BLaER1 treated with 17β-estradiol and CSF1 and Interleukin-3, amounts not matched to agents 10 nM and 100 nM (cell line): ENCODE data around the gene MLKL.

Experiments used
- H3K27ac ChIP-seq, 11 experiments: shearing (Covaris generic); formaldehyde crosslinking; 2 replicates each; pipeline ENCODE4 v1.8.1; 2022
- H3K27me3 ChIP-seq, 11 experiments: shearing (Covaris generic); formaldehyde crosslinking; 2 replicates each; pipeline ENCODE4 v1.8.1; 2022
- H3K36me3 ChIP-seq, 11 experiments: shearing (Covaris generic); formaldehyde crosslinking; 2 replicates each; pipeline ENCODE4 v1.8.1; 2022
- H3K4me1 ChIP-seq, 10 experiments: shearing (Covaris generic); formaldehyde crosslinking; 2 replicates each; pipeline ENCODE4 v1.8.1; 2022
- H3K4me2 ChIP-seq, 11 experiments: shearing (Covaris generic); formaldehyde crosslinking; 2 replicates each; pipeline ENCODE4 v1.8.1; 2022
- H3K4me3 ChIP-seq, 10 experiments: shearing (Covaris generic); formaldehyde crosslinking; 2 replicates each; pipeline ENCODE4 v1.8.1; 2022
- H3K9ac ChIP-seq, 11 experiments: shearing (Covaris generic); formaldehyde crosslinking; 2 replicates each; pipeline ENCODE4 v1.8.1; 2022
- H3K9me3 ChIP-seq, 11 experiments: shearing (Covaris generic); formaldehyde crosslinking; replicated peaks in 1 of 11; 2 replicates each; pipeline ENCODE4 v1.8.1; 2022
- H4K20me1 ChIP-seq, 11 experiments: shearing (Covaris generic); formaldehyde crosslinking; 2 replicates each; pipeline ENCODE4 v1.8.1; 2022
- Cebpa-rat ChIP-seq, 11 experiments: shearing (Covaris generic); IDR thresholded peaks; 2 replicates each; pipeline ENCODE4 v1.8.1; 2022

The MLKL gene

DNA sequence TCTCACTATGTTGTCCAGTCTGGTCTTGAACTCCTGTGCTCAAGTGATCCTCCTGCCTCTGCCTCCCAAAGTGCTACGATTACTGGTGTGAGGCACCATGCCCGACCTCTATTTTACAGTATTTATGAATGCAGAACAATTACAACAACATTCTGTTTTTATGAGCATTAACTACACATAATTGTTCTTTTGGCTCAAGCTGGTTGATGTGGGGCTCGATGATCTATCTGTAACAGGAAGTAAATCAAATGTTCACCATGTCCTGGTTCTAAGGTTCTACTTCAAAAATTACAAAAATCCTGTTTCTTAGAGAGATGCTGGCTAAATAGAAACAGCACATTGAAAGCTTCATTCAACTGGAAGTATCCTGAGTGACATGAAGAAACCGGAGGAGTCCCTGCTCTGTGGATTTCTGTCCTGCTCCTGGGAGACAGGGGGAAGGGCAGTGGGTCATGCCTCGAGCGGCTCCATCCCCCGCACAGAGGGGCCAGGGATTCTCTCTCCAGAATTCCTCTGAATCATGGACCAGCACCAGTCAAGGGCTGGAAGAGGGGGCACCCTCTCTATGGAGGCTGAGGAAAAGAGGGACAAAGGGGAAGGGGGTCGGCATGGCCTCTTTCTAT is 42.5 kb upstream of the MLKL start:
- Histone ChIP-seq H3K27ac (no peak overlapping the region), H3K9ac (no peak overlapping the region), H4K20me1 (no peaks in the 10 kb centered on the region), H3K36me3 (no peaks in the 10 kb centered on the region), H3K4me2 (no peak overlapping the region), H3K9me3 (no peaks in the 10 kb centered on the region), H3K27me3 (no peaks in the 10 kb centered on the region), H3K4me1 (peaks cover 6 to 20% (median 13%) of the 10 kb centered on the region in 10 experiments; a peak in 19 of 20 replicates), H3K4me3 (no peak overlapping the region)
- TF ChIP-seq Cebpa-rat (IDR thresholded peaks at IDR 0.05), result no peak

DNA sequence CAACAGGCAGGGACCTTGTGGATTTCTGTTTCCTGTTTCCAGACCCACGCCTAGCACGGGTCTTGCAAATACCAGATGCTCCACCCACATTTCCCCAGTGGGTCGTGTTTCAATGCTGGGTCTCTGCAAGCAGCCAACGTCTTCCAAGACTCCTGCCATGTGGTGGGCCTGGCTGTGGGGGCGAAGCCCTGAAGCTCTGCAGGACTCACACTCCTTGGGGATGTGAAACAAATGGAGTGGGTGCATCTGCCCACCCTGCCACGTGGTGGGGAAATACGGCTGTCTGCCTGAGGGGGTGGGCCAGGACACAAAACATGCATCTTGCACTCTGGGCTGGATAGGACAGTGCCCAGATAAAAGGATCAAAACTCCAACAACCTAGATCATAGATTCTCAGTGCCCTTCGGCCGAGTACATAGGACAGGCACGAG is 41.4 kb upstream of the MLKL start:
- no peaks in the 10 kb centered on the region for H3K36me3 ChIP-seq

DNA sequence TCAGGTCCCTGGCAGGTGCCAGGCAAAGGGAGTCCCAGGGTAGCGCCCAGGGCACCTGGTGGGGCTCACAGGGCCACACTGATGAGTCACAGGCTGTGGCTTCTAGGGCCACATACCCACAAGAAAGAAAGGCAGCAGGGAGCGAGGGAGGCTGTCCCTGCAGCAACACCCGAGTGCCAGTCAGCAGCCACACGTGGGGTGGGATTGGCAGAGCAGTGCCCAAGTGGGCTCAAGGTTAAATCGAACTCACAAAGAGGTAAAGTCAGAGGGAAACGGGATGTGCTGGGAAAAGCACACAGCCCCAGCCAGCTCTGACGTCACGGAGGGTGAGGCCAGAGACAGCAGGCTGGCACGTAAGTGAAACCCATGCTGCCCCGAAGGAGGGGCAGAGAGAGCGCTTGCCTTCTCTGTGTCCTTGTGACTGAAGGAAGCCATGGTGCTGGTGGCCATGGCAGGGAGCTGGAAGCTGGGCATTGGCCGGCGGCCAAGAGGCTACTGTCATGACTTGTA is 40.2 kb upstream of the MLKL start:
- Histone ChIP-seq H3K27me3 (no peaks in the 10 kb centered on the region), H3K9me3 (no peaks in the 10 kb centered on the region), H3K4me1 (peaks cover 6 to 41% (median 31%) of the 10 kb centered on the region in 10 experiments), H3K4me2 (peak overlapping the region in 3 of 11 experiments; percentile 6 to 26 (median 7); a peak in 2 of 22 replicates), H3K36me3 (no peaks in the 10 kb centered on the region), H4K20me1 (no peaks in the 10 kb centered on the region; a peak in 1 of 22 replicates), H3K4me3 (no peak overlapping the region), H3K9ac (no peak overlapping the region), H3K27ac (no peak overlapping the region)
- TF ChIP-seq Cebpa-rat (IDR thresholded peaks at IDR 0.05), result no peak

More for the DNA sequence above, 41.4 kb upstream of the MLKL start:
- Histone ChIP-seq H3K9me3 (no peaks in the 10 kb centered on the region), H3K27me3 (no peaks in the 10 kb centered on the region), H3K27ac (no peak overlapping the region), H3K4me1 (peaks cover 6 to 28% (median 19%) of the 10 kb centered on the region in 10 experiments), H3K4me3 (no peak overlapping the region), H3K9ac (no peak overlapping the region), H3K4me2 (peak overlapping the region; percentile 14 to 64 (median 54); a peak in 19 of 22 replicates), H4K20me1 (no peaks in the 10 kb centered on the region; a peak in 1 of 22 replicates)
- TF ChIP-seq Cebpa-rat (IDR thresholded peaks at IDR 0.05), result no peak

DNA sequence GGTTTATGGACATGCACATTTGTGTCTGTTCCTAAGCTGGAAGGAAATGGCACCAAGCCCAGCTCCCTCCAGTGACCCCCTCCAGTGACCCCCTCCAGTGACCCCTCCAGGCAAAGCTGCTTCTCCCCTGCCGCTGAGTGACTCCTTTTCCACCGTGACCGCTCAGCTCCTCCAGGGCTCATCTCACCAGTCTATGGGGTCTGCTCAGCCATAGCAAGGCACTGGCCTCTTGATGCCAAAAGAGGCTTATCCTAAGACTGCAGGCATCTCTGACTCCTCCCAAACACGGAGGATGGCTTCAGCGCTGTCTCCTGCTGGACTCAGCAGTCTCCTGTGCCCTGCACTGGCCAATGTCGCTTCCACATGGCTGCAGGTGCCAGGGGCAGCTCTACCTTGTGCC is 38.6 kb upstream of the MLKL start:
- H3K9me3 ChIP-seq, result no peaks in the 10 kb centered on the region
- no peak overlapping the region for H3K4me3 ChIP-seq
- H3K27me3 ChIP-seq, result no peaks in the 10 kb centered on the region
- H3K36me3 ChIP-seq, result no peaks in the 10 kb centered on the region
- no peak overlapping the region for H3K27ac ChIP-seq
- peaks cover 6 to 42% (median 34%) of the 10 kb centered on the region in 10 experiments for H3K4me1 ChIP-seq
- H4K20me1 ChIP-seq, result no peaks in the 10 kb centered on the region; a peak in 1 of 22 replicates
- no peak overlapping the region for H3K4me2 ChIP-seq
- H3K9ac ChIP-seq, result no peak overlapping the region
- no peak for TF ChIP-seq Cebpa-rat (IDR thresholded peaks at IDR 0.05)

DNA sequence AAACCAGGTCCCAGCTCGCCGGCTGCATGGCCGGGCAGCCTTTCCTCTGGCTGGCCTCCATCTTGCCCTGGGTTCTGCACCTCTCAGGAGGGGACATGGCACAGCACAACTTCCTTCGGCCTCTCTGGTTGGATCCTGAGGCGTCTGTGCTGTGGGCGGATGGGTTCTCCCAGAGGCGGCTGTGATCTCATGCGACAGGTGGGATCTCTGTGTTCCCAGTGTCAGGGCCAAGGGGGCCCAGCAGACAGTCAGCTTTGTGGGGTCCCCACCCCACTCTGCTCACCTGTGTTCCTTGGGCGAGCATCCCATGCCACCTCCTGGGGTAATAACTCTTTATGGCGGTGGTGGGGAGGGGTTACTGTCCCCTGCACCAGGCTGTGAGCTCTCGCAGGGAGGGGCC is 38.2 kb upstream of the MLKL start:
- no peak overlapping the region for H3K27ac ChIP-seq
- no peaks in the 10 kb centered on the region for H3K9me3 ChIP-seq
- no peak overlapping the region for H3K4me3 ChIP-seq
- no peaks in the 10 kb centered on the region for H3K27me3 ChIP-seq
- H4K20me1 ChIP-seq, result no peaks in the 10 kb centered on the region; a peak in 1 of 22 replicates
- H3K9ac ChIP-seq, result no peak overlapping the region
- no peaks in the 10 kb centered on the region for H3K36me3 ChIP-seq
- H3K4me1 ChIP-seq, result peaks cover 6 to 42% (median 34%) of the 10 kb centered on the region in 10 experiments
- TF ChIP-seq Cebpa-rat (IDR thresholded peaks at IDR 0.05), result no peak
- H3K4me2 ChIP-seq, result no peak overlapping the region

DNA sequence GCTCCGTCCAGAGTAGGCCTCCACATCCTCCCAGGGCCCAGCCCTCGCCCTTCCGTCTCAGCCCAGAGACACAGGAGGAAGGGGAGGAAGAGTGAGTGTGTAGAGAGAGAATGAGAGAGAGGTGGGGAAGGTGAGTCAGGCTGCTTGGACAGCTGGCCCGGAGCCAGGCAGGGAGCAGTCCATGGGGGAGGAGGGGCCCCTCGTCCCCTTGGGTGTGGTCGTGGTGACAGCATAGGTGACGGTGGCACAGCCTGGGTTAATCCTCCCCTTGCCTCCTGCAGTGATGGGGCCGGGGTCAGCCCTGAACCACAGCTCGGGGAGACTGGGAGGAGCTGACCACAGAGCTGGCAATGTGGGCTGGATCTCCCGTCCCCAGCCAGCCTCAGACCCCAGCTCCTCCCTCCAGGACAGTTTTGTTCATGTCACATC is 37.5 kb upstream of the MLKL start:
- H3K27ac ChIP-seq, result no peak overlapping the region
- no peaks in the 10 kb centered on the region for H3K36me3 ChIP-seq
- H4K20me1 ChIP-seq, result no peaks in the 10 kb centered on the region; a peak in 1 of 22 replicates
- H3K4me2 ChIP-seq, result peak overlapping the region in 2 of 11 experiments; percentile 5 to 6; a peak in 1 of 22 replicates
- H3K9ac ChIP-seq, result no peak overlapping the region
- H3K4me3 ChIP-seq, result no peak overlapping the region
- H3K27me3 ChIP-seq, result no peaks in the 10 kb centered on the region
- TF ChIP-seq Cebpa-rat (IDR thresholded peaks at IDR 0.05), result no peak
- no peaks in the 10 kb centered on the region for H3K9me3 ChIP-seq
- H3K4me1 ChIP-seq, result peaks cover 6 to 42% (median 34%) of the 10 kb centered on the region in 10 experiments

DNA sequence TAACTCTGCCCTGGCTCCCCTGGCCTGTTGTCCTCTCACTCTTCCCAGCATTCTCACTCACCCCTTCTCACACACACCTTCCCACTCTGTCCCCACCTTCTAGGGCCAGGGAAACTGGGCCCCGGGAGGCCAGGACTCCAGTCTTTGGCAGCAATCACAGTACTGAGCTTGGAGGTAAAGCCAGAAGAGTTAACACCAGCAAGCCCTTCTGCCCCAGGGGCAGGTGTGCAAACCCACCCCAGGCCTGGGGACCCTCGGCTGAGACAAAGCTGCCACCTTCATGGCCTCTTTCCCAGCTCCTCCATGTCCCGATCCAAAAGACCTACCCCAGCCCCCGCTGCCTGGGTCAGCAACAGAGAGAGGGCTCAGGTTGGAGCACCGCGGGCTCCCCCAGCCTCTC is 36.9 kb upstream of the MLKL start:
- Histone ChIP-seq H3K36me3 (no peaks in the 10 kb centered on the region), H3K27me3 (no peaks in the 10 kb centered on the region), H3K9ac (0 out of 22 replicates have a peak overlapping the region, but pooled peaks of 1 of the 11 experiments have one; percentile 34), H4K20me1 (no peaks in the 10 kb centered on the region; a peak in 1 of 22 replicates), H3K4me3 (no peak overlapping the region), H3K4me2 (peak overlapping the region in 9 of 11 experiments; percentile 29 to 81 (median 58); a peak in 11 of 22 replicates), H3K4me1 (peaks cover 6 to 42% (median 34%) of the 10 kb centered on the region in 10 experiments), H3K27ac (peak overlapping the region in 1 of 11 experiments; percentile 25; a peak in 1 of 22 replicates), H3K9me3 (no peaks in the 10 kb centered on the region)
- TF ChIP-seq Cebpa-rat (IDR thresholded peaks at IDR 0.05), result no peak

DNA sequence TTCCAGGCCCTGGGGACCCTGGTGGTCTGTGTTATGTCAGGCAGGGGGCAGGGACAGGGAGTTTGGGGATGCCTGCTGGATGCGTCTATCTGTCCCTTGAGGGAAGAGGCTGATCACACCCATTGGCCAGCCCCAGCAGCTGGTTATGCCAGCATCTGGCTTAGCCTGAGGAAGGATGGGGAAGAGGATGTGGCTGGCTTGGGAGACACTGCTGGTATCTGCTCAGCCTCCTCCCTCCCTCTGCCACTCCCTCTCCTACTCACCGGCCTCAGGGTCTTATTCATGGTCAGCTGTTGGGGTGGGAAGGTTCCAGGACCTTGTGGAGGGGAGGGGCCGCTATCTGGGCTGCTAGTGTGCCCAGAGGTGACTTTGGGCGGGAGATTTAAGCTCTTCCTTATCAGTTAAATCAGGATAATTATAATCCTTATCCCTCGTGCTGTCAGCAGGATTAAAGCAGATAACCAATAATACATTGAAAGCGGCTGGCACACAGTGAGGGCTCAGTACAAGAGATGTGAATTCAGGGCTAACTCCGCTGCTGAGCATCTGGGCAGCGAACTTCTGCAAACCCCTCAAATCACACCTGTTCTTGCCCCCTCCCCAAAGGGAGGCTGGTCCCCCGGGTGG is 36.0 kb upstream of the MLKL start:
- no peak for TF ChIP-seq Cebpa-rat (IDR thresholded peaks at IDR 0.05)
- Histone ChIP-seq H3K4me1 (peaks cover 0 to 34% (median 26%) of the 10 kb centered on the region in 10 experiments; a peak in 17 of 20 replicates), H3K4me2 (peak overlapping the region in 9 of 11 experiments; percentile 29 to 81 (median 58); a peak in 18 of 22 replicates), H3K9me3 (no peaks in the 10 kb centered on the region), H3K4me3 (no peak overlapping the region), H3K9ac (no peak overlapping the region), H3K27ac (no peak overlapping the region), H4K20me1 (no peaks in the 10 kb centered on the region; a peak in 1 of 22 replicates), H3K36me3 (no peaks in the 10 kb centered on the region), H3K27me3 (no peaks in the 10 kb centered on the region)

DNA sequence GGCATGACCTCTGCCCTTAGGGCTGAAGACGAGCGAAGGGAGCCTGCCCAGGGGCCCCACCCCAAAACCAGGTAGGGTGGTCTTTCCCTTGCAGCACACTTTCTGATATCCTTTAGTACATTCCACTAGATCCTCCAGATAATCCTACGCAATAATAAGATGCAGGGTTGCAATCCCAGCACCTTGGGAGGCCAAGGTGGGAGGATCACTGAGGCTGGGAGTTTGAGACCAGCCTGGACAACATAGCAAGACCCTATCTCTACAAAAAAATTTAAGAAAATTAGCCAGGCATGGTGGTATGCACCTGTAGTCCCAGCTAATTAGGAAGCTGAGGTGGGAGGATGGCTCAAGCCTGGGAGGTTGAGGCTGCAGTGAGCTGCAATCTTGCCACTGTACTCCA is 34.9 kb upstream of the MLKL start:
- H3K4me1 ChIP-seq, result peaks cover 0 to 30% (median 22%) of the 10 kb centered on the region in 10 experiments; a peak in 16 of 20 replicates
- TF ChIP-seq Cebpa-rat (IDR thresholded peaks at IDR 0.05), result no peak

More for the DNA sequence above, 34.9 kb upstream of the MLKL start:
- Histone ChIP-seq H3K27me3 (no peaks in the 10 kb centered on the region), H3K9me3 (no peaks in the 10 kb centered on the region), H3K4me3 (no peak overlapping the region), H3K36me3 (no peaks in the 10 kb centered on the region), H3K4me2 (no peak overlapping the region), H3K9ac (no peak overlapping the region), H4K20me1 (no peaks in the 10 kb centered on the region; a peak in 1 of 22 replicates), H3K27ac (no peak overlapping the region)
